HG02642 (cell line): ENCODE results near the gene LDLRAP1.

ENCODE experiments used
- ATAC-seq: cut with Tn5 transposase; IDR thresholded peaks from one replicate; pipeline ENCODE4 v1.9.1; 2021; ENCODE audit warnings: mild to moderate bottlenecking; ENCODE audit not compliant: unreplicated experiment, poor library complexity

Gene LDLRAP1

DNA sequence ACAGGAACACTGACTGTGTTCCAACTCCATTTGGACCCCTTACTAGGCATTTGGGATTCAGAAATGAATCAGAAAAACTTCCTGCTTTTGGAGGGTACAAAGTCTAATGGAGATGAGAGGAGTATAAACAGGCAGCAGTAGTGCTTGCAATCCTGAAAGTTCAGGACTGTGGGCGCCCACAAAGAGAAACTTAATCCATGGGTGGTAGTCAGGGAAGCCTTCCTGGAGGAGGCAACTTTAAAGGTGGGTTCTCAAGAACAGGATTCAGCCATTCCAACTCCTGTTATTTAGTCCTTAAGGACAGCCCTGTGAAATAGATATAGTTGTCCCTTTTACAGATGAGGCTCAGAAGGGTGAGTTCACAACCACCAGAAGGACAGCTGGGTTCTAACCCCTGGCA lies 2.0 kb upstream of the LDLRAP1 start:
- no peak for ATAC-seq

DNA sequence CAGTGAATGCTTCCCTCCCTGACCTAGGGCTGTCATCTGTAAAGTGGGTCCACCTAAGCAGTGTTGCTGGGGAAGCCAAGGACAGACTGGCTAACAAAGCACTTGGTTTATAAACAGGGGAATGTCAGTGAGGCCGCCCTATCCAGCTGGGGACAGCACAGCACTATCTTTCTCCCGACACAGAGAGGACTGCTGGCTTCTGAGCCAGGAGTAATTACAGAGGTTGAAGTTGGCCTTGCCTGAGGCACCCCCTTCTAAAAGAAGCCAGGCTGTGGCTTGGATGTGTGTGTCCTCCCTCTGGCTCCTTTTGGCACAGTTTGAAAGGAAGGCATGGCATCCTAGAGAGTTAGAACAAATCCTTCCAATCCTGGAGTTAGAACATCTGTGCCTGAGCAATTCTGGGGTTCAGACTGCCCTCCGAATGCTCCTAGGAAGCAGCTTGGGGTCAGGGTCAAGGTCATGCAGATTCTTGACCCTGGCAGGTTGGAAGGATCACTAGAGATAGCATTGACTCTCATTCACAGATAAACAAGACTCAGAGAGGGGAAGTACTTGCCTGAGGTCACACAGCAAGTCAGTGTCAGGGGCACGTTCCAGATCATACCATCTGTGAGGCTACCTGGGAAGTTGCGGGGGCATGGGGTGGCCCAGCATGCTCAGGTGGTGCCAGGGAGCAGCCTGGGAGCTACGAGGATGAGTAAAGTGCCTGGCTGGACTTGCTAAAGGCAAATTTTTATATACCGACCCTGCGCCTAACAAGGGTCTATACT lies 1.3 kb upstream of the LDLRAP1 start:
- no peak for ATAC-seq

DNA sequence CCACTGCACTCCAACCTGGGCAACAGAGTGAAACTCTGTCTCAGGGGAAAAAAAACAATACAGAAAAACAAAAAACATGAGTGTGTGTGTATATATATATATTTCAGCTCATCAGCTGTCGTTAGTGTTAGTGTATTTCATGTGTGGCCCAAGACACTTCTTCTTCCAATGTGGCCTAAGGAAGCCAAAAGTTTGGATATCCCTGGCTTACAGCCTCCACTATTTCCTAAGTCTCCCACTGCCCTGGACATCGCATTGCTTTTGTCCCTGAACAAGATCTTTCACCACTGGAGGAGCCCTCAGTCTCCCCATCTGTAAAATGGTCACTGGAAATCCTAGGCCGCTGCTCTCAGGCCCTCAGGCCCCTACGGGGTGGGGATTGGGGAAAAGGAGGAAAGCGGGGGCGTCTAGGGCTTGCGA lies 391 bp upstream of the LDLRAP1 start:
- ATAC-seq = no peak

DNA sequence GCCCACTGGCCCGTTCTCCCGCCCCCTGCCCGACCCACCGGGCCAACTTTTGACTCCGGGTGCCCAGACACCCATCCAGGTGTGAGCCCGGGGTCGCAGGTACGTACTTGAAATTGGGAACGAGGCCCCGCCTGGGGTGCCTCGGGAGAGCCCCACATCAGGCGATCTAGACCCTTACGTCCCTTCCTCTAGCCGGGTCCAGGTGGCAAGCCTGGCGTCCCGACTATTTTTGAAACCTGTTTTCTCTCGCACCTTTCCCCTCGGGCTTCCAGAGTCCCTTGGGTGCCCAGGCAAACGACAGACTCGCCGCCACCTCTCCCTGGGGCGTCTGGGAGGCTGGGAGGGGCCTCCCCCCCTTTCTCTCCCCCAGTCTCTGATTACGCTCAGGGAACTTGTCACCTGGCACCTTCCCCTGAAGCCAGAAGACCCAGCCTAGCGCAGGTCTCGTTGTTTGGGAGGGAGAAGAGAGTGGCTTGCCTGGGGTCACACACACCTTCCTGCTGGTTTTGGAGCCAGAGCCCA lies 898 bp downstream of the LDLRAP1 start:
- no peak for ATAC-seq

DNA sequence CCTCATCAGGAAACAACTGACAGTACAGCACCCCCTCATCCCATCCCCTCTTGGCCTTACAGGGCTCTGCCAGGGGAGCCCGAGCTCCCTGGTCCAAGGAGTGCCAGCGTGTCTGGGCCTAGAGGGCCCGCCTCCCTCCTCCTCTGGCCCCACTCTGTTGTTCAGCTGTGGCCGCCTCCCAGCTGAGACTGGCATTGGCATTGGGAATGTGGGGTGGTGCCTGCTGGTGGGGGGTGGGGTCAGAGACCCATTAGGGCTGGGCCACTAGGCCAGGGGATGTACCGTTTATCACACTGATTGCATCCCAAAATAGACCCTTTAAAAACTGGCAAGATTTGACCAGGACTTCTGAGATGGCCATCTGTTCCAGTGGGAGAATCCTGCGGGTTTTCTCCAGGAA lies 1.4 kb downstream of the LDLRAP1 start:
- no peak for ATAC-seq

DNA sequence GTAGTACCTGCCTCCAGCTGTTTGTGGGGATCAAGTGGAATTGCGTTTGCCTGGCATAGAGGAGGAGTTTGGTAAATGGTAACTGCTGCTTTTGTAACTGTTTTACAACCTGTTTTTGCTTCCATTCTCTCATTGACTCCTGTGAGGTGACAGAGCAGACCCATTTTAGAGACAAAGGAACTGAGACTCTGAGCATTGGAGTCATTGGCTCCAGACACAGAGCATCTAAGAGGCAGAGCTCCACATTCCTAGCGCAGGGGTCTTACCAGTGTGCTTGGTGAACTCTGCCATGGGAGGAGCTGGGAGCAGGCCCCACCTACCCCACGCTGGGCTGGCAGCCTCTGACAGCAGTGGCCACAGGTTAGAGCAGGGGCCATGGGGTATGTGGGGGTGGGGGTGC lies 2.4 kb downstream of the LDLRAP1 start:
- no peak for ATAC-seq

DNA sequence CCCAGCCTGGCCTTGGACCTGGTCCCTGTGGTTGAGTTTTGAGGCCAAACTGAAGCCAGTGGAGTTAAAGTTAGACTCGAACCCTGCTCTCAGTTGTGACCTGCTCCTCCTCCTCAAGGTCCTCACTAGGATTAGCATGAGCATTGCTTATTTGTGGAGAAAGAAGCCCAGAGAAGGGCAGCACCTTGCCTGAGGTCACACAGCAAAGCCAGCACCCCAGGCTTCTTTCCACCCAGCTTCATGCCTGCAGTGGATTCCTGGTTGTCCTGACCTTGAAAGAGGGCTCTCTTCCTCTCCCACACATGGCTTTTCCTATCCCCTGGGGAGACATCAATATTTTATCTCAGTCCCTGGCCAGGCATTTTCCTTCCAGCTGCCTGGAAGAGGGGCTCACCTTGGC lies 2.8 kb downstream of the LDLRAP1 start:
- ATAC-seq = no peak

DNA sequence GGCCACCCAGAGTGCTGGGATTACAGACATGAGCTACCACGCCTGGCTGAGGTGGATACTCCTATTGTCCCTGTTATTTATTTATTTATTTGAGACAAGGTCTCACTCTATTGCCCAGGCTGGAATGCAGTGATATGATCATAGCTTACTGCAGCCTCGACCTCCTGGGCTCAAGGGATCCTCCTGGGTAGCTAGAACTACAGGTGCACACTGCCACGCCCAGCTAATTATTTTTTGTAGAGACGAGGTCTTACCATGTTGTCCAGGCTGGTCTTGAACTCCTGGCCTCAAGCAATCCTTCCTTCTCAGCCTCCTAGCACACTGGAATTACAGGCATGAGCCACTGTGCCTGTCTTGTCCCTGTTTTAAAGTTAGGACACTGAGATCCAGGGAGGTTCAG lies 5.2 kb downstream of the LDLRAP1 start:
- ATAC-seq = no peak

DNA sequence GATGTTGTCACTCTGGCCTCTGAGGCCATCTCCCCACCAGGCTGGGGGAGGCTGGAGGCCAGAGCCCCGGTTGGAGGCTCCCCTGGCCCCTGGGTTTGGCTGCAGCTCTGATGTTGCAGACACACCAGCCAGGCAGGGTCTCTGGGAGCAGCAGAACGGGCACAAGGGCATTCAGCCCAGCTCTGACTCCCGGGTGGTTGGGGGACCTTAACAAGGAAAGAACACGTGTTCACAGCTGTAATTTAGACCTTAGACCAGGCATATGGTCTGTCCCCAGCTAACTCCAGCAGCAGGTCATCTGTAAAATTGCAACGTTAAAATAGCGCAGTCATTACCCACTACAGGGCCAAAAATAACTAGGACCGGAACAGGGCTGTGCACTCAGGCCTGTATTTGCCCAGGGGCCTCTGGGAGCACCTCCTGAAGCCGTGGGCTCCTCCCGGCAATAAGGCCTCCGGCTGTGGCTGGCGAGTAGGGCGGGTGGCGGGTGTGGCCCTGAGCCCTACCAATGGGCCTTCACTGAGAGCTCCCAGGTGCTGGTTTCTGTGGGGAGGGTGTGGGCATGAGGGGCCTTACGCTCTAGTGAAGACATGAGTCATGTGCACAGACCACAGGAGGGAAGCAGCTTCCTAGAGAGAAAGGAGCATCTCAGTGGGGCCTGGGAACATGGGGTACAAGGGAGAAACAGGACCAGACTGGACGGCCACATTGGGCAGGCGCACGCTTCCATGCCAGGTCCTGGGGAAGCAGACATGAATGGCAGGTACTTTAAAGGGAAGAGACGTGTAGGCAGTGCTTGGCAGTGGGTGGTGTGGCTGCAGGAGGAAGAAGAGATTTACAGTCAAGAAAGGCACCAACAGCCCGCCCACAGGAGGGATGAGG lies 6.1 kb downstream of the LDLRAP1 start:
- peak; percentile 89 for ATAC-seq

DNA sequence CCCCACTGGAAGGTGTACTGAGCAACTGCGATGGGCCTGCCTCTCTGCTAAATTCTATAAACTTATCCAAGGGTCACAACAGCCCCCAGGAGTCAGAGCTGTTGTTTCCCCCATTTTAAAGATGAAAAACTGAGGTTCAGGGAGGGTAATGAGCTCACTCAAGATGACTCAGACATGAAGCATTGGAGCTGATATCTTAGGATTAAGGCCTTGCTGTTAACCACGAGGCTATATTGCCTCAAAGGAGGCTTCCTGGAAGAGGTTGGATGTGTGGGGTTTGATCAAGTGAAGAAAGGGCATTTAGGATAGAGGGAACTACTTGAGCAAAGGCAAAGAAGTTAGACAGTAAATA lies 6.7 kb downstream of the LDLRAP1 start:
- ATAC-seq = no peak

DNA sequence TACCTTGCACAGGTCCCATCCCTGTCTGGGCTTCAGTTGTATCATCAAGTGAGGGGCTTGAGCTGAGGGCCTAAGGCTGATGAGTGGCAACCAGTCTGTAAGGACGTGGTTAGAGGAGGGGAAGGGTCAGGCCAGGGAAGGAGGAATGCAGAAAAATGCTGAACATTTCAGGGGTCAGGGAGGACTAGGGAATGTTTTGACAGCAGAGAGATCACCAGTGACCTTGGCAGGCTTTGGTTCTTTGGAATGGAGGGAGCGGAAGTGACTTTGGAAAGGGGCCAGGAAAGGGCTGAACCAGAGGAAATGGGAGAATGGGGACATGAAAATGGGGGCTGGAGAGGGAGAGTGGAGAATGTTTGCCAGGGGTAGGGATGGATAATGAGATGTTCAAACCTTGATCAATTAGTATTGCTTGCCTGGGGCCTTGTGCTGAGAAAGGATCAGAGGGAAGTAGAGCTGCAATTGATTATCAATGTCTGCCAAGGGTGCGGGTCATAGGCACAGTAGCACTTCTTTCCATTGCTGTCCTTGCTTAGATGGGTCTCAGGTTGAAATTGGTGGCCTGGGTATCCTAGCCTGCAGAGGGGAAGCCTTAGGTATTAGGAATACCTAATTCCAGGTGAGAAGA lies 7.4 kb downstream of the LDLRAP1 start:
- ATAC-seq = no peak

DNA sequence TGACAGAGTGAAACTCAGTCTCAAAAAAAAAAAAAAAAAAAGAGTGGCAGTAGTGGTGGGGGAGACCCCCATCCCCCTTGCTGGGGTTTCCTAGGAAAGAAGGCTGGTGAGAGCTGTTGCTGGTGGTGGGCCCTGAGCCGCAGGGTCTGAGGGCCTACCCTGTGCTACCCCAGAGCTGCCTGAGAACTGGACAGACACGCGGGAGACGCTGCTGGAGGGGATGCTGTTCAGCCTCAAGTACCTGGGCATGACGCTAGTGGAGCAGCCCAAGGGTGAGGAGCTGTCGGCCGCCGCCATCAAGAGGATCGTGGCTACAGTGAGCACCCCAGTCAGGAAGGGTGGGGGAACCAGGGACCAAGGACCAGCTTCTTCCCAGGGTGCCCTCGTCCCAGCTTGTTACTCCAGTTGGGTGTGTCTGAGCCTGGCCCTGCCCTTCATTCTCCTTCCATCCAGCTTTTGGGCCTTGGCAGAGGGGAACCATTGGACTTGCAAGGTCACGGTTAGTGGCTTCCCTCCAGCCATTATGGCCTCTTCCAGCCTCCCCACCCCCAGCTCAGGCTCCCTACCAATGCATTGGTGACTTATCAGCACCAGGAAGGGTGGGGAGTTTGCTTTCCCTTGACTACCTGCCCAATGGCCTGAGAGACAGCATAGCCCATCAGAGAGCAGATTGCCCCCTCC lies 10.5 kb downstream of the LDLRAP1 start:
- ATAC-seq = no peak

DNA sequence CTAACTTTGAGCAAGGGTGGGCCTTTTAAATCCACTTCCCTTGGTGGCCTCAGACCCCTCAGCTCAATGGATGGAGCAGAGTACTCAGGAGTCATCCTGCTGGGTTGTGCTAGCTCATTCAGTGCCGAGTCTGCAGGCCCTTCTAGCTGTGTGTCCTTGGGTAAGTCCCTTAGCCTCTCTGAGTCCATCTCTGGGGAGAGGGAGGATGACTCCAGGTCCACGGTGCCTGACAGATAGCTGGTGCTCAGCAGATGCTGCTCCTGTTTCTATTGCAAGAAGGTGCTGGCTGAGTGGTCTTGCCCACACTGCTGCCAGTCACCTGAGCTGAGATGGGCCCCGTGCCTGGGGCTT lies 11.0 kb downstream of the LDLRAP1 start:
- no peak for ATAC-seq

DNA sequence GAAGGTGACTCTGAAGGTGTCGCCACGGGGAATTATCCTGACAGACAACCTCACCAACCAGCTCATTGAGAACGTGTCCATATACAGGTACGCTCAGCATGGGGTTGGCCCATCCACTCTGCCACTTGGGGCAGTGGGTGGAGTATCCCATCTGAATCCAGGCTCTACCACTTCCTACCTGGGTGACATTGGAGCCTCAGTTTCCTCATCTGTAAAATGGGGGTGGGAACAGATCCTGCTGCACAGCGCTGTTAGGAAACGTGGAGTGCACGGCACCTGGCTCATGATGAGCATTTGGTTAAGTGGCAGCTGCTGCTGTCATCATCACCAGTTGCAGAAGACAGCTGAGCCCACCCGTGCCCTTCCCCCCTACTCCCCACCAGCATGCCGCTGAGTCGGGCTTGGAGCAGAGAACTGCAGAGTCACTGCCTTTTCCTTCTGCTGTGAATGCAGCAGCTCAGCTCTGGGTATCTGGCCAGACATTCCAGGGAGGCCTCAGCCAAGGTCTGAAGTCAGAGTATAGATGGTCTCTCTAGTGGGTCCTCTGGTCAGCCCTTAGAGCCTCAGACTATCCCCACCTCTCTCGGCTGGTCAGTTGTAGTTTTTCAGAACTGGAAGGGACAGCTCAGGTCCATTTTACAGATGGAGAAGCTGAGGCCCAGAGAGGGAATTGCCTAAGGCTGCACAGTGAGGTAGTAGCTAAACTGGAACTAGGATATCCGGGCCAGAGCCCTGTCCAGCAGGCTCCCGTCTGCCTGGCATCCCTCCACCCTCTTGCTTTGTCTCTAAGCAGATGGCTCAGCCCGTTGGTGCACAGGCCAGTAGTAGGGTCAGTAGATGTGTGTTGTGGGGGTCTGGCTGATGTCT lies 11.7 kb downstream of the LDLRAP1 start:
- no peak for ATAC-seq

DNA sequence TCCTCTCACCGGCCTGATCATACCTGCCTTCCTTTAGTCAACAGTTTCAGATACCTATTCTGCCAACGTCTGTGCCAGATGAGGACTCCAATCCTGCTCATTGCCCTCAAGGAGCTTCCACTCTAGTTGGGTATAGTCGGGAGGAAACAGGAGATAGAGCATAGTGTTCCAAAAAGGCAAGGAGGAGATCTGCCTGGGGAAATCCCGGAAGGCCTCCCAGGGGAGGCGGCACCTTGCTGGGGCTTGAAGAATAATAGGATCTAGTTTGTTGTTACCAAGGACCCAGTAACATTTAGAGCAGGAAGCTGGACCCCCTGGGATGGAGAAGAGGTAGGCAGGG lies 12.3 kb downstream of the LDLRAP1 start:
- no peak for ATAC-seq

DNA sequence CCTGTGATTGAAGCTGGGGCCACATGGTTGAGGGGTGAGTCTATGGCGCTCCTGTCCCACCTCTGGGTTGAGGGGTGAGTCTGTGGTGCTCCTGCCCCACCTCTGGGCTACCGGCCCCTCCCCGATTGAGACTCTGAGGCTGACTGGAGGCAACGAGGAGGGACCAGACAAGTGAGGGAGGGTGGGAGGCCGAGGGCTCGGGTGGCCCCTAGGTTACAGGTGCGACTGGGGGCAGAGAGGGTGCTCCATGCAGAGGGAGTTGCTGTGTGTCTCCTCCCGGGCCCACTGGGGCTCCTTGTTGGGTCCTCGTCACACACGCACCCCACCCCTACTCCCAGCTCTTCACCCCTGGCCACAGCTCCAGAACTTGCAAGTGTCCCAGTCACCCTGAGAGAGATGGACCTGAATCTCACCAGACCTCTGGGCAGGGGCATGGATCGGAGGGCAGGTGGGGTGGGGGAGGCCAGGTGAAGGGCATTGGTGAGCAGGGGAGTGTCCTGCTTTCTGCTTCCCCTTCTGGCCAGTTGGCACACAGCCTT lies 12.8 kb downstream of the LDLRAP1 start:
- ATAC-seq = no peak

DNA sequence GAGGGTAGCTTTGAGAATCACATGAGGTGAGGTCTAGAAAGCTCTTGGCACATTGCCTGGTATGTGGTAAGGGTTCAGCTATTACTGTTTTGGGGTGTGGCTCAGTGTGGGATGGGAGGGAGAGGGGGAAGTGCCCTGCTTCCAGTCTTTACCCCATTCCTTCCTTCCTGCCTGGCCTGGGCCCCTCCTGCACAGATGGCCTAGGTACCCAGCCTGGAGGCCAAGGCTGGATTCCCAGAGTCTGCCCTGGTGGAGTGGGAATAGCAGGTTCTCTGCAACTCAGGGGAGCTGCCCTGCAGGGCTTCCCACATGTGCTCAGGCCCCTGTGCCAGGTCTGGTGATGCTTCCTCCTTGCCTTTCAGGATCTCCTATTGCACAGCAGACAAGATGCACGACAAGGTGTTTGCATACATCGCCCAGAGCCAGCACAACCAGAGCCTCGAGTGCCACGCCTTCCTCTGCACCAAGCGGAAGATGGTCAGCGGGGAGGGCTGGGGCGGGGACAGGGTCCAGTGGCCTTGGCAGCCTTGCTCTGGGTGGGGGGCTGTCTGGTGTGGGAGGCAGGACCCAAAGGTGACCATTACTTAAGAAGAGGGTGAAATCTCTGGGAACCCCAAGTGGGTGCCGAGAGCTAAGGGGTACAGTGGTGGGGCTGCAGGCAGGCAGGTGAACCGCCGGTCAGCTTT lies 13.5 kb downstream of the LDLRAP1 start:
- ATAC-seq = no peak

DNA sequence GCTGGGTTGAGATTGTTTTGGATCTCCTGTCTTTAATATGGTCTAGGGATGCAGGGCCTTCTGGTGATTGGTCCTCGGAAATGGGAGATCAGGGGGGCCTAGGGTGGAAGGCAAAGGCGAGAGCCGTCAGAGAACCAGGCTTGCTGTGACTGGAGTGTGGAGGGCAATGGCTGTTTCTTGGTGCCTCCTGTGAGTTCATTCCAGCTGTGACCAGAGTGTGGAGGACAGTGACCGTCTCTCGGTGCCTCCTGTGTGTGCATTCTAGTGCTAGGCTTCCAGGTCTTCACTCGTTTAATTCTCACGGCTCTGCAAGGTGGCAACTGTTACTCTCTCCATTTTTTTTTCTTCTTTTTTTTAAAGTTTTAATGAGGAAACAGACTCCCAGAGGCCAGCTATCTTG lies 14.1 kb downstream of the LDLRAP1 start:
- ATAC-seq = no peak

DNA sequence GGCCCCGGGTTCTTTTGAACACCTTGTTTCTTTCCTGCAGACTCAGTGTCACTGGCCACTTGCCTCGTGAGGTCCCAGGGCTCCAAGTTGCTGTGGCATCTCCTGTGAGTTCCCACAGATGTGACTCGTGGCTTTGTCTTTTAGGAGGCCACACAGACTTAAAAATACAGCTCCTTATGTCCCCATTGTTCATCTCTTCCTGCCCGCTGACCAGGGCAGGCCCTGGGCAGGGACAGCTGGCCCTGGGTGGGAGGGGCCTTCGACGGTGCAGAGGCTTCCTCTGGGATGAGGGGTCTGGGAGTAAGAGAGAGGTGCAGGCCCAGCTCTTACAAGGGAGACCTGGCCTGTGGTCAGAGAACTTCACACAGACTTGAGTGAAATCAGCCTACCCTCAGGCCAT lies 15.6 kb downstream of the LDLRAP1 start:
- ATAC-seq = no peak
